ENCODE measurements around the gene IGF2R.

- TF ChIP-seq, protein P1, sequence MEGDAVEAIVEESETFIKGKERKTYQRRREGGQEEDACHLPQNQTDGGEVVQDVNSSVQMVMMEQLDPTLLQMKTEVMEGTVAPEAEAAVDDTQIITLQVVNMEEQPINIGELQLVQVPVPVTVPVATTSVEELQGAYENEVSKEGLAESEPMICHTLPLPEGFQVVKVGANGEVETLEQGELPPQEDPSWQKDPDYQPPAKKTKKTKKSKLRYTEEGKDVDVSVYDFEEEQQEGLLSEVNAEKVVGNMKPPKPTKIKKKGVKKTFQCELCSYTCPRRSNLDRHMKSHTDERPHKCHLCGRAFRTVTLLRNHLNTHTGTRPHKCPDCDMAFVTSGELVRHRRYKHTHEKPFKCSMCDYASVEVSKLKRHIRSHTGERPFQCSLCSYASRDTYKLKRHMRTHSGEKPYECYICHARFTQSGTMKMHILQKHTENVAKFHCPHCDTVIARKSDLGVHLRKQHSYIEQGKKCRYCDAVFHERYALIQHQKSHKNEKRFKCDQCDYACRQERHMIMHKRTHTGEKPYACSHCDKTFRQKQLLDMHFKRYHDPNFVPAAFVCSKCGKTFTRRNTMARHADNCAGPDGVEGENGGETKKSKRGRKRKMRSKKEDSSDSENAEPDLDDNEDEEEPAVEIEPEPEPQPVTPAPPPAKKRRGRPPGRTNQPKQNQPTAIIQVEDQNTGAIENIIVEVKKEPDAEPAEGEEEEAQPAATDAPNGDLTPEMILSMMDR (optimal IDR thresholded peaks at IDR 0.05 in 1 of 3, IDR thresholded peaks at IDR 0.05 in 1 of 3, conservative IDR thresholded peaks at IDR 0.05 in 1 of 3; ENCODE audit: extremely low read depth in 1 of 3, insufficient read depth in 2 of 3, low read length in 3 of 3), result no peak
- no peak for TF ChIP-seq EZH2 (IDR thresholded peaks at IDR 0.05; ENCODE audit: low read length)
These were observed 29.3 kb upstream of the IGF2R start for GRCh38 chr6:159939591-159940016.

Measured in keratinocyte (primary cell).